ENCODE measurements around the gene SGMS1.

The SGMS1 gene

GRCh38 chr10:50397312-50398140, 226.2 kb downstream of the SGMS1 start:
- DNase-seq (ENCODE audit: low read depth), result no peak

- DNase-seq (ENCODE audit: low read depth), result no peak
These were observed 227.1 kb downstream of the SGMS1 start for GRCh38 chr10:50396491-50397311.

DNA sequence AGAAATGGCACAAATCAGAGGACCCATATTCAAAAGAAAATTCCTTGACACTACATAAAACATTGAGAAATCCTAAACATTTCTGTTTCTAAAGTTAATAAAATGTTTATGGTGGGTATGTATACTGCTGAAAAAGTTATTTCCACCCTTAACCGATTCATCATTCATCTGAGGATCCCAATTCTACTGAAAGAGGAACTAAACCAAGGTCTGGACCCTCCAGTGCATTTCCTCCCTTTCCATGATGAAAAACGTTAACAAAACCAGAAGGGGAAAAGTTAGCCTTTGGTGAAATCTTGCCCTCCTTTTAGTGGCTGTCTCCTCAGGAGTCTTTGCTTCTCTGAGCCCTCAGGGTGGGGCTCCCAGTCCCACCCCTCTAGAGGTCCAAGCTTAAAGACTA, 227.9 kb downstream of the SGMS1 start:
- no peak for DNase-seq (ENCODE audit: low read depth)

DNA sequence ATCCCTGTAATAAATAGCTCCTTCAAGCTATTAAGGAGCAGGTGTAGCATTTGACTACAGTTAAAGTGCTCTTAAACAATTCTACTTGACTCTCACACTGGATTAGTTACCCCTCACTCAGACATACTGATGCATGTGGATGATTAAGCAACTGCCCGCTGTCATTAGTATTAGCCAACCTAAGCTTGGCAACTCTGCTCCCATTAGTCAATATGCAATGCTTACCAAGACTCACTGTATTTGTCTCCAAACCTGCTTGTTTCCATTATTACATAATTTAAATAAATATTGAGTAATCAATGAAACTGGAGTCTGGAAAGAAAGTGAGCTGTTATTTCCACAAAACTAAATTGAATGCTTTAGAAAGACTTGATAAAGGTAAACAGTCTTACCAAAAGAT, 228.5 kb downstream of the SGMS1 start:
- no peak for DNase-seq (ENCODE audit: low read depth)

DNA sequence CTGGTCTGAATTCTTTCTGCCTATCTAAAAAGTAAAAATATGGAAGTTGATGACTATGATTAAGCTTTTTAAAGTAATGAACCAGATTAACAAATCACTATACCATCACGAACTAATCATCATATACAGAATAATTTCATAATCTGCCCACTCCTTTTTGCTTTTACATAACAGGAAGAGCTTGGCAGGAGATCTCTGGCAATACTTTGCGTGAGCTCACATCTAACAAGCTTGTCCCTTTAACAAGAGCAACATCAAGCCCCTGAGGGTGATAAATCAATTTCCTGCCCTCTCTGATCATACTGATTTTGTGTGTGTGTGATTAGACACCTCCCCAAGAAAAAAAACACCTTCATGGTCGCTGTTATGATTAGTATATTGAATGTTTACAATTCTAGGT, 228.9 kb downstream of the SGMS1 start:
- DNase-seq (ENCODE audit: low read depth), result no peak

DNA sequence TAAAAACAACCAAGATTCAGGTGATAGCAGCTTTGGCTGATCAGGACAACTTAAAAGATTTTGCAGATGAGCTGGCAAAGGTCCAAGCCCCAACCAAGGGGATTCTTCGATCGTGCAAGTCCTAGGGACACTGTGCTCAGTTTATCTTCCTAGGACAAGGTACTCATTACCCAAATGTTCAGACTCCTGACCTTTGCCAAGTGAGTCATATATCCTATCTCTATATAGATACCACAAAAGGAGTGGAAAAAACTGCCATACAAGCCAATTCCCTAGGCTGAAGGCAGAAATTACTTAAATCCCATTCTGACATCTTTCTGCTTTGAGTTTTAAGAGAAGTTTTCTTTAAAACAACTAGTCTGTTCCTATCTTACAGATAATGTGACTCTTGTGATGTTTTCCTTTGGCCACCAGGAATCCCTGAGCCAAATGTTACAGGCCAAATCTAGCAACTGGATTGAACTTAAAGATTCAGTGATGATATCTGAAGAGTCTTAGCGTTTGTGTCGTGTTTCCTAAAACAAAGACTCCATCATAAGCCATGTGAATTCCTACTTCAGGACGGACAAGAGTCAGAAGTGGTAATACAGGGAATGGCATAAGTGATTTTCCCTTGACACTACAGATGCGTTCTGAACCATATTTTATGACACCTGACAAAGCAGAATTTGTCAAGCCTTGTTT, 229.8 kb downstream of the SGMS1 start:
- DNase-seq (ENCODE audit: low read depth), result no peak

GRCh38 chr10:50392966-50393718, 230.6 kb downstream of the SGMS1 start:
- no peak for DNase-seq (ENCODE audit: low read depth)

- DNase-seq (ENCODE audit: low read depth), result no peak
These were observed 231.3 kb downstream of the SGMS1 start for GRCh38 chr10:50392426-50392825.

DNA sequence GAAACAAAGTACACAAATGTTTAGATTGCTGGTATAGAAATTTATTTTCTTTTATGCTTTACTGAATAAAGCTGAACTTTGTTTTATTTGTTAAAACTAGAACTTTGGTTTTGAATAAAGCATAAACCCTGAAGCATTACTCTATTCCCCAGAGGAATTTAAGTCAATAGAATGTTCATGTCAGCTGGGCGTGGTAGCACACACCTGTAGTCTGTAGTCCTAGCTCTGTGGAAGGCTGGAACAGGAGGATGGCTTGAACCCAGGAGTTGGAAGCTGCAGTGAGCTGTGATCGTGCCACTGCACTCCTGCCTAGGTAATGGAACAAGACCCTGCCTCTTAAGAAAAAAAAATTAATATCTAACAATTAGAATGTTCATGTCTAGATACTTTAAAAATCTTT, 233.5 kb downstream of the SGMS1 start:
- DNase-seq (ENCODE audit: low read depth), result no peak

DNA sequence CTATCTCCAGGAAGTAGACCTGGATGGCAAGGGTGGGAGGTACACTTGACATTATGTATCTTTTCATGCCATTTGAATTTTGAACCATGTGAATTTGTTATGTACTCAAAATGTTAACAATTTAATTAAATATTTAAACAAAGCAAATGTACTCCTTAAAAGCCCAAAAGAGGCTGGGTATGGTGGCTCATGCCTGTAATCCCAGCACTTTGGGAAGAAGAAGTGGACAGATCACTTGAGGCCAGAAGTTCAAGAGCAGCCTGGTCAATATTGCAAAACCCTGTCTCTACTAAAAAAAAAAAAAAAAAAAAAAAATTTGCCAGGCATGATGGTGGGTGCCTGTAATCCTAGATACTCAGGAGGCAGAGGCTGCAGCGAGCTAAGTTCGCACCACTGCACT, 235.6 kb downstream of the SGMS1 start:
- DNase-seq (ENCODE audit: low read depth), result no peak

- no peak for DNase-seq (ENCODE audit: low read depth)
These were observed 236.1 kb downstream of the SGMS1 start for GRCh38 chr10:50387732-50388073.

- DNase-seq (ENCODE audit: low read depth), result no peak
These were observed 236.6 kb downstream of the SGMS1 start for GRCh38 chr10:50387007-50387731.

DNA sequence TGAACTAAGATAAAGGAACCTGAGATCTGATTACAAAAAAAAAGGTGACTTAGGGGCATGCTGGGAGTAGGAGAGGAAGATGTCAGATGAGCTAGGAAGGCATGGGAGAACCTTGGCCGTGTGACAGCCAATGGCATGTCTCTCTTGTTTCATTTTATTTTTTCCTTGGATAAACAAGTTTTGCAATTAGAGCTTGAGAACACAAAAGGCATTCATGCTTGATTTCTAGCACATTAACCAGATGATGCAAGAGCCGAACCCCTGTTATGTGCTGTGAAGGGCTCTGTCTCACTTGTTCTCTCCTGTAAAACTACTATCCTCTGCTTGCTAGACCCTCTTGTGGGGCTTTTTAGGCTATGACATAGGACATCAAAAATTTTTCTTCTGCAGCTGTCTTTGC, 238.1 kb downstream of the SGMS1 start:
- DNase-seq (ENCODE audit: low read depth), result no peak

GRCh38 chr10:50384898-50385297, 238.9 kb downstream of the SGMS1 start:
- no peak for DNase-seq (ENCODE audit: low read depth)

DNA sequence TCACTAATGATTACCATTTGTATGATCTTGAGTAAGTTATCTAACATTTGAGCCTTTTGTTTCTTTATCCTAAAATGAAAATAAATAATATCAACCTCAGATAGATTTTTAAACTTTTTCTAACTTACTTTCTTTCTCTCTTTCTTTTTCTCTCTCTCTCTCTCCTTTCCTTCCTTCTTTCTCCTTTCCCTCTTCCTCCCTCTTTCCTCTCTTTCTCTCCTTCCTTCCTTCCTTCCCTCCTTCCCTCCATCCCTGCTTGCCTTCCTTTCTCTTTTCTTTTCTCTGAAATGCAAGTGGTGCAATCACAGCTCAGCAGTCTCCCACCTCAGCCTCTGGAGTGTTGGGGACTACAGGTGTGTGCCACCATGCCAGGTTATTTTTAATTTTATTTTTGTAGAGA, 239.5 kb downstream of the SGMS1 start:
- DNase-seq (ENCODE audit: low read depth), result no peak

DNA sequence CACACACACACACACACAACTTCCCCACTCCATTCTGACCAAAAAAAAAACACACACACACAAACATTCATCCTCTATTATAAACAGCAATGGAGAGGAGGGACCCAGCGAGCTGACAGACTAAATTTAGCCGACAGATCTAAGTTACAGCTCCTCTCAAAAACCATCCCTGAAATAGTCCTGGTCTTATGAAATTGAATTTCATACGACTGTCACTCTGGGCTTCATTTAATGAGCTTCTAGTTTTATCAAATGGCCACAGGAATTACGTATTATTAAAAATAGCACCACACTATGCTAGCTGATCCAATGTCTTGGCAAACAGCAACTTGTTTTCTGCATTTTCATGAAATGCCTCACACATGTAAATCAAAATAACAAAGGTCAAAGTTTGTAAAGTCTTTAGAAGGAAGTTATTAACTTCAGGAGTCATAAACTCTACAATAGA, 241.2 kb downstream of the SGMS1 start:
- DNase-seq (ENCODE audit: low read depth), result no peak

- no peak for DNase-seq (ENCODE audit: low read depth)
These were observed 242.1 kb downstream of the SGMS1 start for GRCh38 chr10:50381642-50382041.

- DNase-seq (ENCODE audit: low read depth), result no peak
These were observed 244.1 kb downstream of the SGMS1 start for GRCh38 chr10:50379616-50380015.

- no peak for DNase-seq (ENCODE audit: low read depth)
These were observed 248.0 kb downstream of the SGMS1 start for GRCh38 chr10:50375745-50376144.

DNA sequence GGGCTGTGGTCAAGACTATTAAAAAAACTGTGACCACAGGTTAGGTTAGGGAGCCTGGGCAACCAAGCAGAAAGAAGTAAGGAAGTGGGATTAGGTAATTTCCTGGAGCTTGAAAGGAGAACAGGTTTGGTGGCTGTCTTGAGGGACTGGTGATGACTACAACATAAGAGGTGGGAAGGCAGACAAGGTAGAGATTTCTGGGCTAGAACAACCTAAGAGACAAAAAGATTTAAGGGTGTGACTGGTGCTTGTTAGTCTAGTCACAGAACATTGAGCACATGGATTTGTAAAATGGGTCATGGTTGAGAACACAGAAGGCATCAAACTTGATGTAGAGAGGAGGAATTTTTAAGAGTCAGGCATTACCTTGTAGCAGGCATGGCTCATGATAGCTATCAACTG, 248.7 kb downstream of the SGMS1 start:
- no peak for DNase-seq (ENCODE audit: low read depth)

DNA sequence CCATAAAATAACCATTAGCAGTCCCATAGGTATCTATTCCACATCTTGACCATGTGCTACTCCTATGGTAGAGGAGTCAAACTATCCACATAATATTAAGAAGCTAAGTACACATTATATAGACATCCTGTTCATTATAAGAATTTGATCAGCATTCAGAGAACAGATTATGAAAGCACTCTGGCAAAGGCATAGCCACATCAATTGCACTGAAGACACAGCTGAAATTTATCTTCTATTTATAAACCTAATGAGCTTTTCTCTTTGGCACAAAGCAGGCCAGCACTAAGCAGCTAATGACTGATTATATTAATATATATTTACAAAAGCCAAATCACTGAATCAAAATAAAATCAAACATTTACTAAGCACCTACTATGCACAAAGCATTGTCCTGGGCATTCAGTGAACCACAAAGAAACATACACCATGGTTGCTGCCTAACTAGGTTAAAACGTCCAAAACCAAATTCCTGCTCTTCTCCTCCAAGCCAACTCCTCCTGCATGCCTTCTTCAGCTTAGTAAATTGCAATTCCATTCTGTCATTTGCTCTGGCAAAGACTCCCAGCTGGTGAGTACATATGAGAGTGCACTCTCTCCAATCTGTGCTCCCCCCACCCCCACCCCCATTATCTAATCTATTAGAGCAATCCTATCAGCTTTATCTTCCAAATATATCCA, 249.8 kb downstream of the SGMS1 start:
- no peak for DNase-seq (ENCODE audit: low read depth)

Data from GM04503 (cell line).